Progenitor cell of endocrine pancreas (in vitro differentiated cells): ENCODE data around the gene RIBC2. TPM values are rescaled to one million over a fixed set of nuclear protein-coding genes. Genes with fewer than 3 reads are reported as not detected.

ENCODE experiments used
- DNase-seq: peaks from one replicate; pipeline ENCODE4 v3.0.0; 2021; ENCODE audit warnings: low spot score; ENCODE audit not compliant: unreplicated experiment
- H3K27ac Mint-ChIP-seq: 2 replicates; pipeline ENCODE4 v1.8.0; 2021; ENCODE audit warnings: mild to moderate bottlenecking, moderate library complexity, mixed read lengths
- H3K27me3 Mint-ChIP-seq: 2 replicates; pipeline ENCODE4 v1.8.0; 2021; ENCODE audit warnings: mixed read lengths
- H3K36me3 Mint-ChIP-seq: 2 replicates; pipeline ENCODE4 v1.8.0; 2022; ENCODE audit warnings: mixed read lengths; ENCODE audit not compliant: insufficient read depth
- H3K4me1 Mint-ChIP-seq: 2 replicates; pipeline ENCODE4 v1.8.0; 2021; ENCODE audit warnings: low read depth, mixed read lengths
- H3K4me3 Mint-ChIP-seq: 2 replicates; pipeline ENCODE4 v1.8.0; 2021; ENCODE audit warnings: low read depth, mild to moderate bottlenecking, moderate library complexity, mixed read lengths
- H3K9me3 Mint-ChIP-seq: 2 replicates; pipeline ENCODE4 v1.8.0; 2021; ENCODE audit warnings: low read depth, mixed read lengths
- total RNA-seq: library from RNA; stranded (reverse); gene quantifications from 2 replicates; pipeline ENCODE4 v1.2.1, GENCODE V29; 2021
- TF ChIP-seq, protein P1 (sequence below): fragments of 200-600 bp; sonication (generic); IDR thresholded peaks from one replicate; pipeline ENCODE4 v1.5.0; 2021; ENCODE audit warnings: antibody characterized with exemption, mild to moderate bottlenecking; ENCODE audit not compliant: unreplicated experiment

The RIBC2 gene
- total RNA-seq, 1 donor from 2014 or later: 7.0 TPM

- Mint-ChIP-seq H3K27me3 (no peaks in the 10 kb centered on the region), H3K9me3 (peaks cover 8% of the 10 kb centered on the region), H3K4me3 (no peak overlapping the region), H3K36me3 (no peaks in the 10 kb centered on the region), H3K27ac (no peak overlapping the region), H3K4me1 (peaks cover 14% of the 10 kb centered on the region)
- TF ChIP-seq, protein P1, sequence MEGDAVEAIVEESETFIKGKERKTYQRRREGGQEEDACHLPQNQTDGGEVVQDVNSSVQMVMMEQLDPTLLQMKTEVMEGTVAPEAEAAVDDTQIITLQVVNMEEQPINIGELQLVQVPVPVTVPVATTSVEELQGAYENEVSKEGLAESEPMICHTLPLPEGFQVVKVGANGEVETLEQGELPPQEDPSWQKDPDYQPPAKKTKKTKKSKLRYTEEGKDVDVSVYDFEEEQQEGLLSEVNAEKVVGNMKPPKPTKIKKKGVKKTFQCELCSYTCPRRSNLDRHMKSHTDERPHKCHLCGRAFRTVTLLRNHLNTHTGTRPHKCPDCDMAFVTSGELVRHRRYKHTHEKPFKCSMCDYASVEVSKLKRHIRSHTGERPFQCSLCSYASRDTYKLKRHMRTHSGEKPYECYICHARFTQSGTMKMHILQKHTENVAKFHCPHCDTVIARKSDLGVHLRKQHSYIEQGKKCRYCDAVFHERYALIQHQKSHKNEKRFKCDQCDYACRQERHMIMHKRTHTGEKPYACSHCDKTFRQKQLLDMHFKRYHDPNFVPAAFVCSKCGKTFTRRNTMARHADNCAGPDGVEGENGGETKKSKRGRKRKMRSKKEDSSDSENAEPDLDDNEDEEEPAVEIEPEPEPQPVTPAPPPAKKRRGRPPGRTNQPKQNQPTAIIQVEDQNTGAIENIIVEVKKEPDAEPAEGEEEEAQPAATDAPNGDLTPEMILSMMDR: no peak
- DNase-seq: no peak
These were observed 68.2 kb downstream of the RIBC2 start for GRCh38 chr22:45481661-45482060.

Other genes starting within 250 kb of the RIBC2 start
- 62.6 and 65.1 TPM in 2 replicates for gene NUP50, start 249.8 kb upstream of the RIBC2 start, total RNA-seq
- 44.1 and 45.3 TPM in 2 replicates for gene KIAA0930, start 172.8 kb upstream of the RIBC2 start, total RNA-seq
- 0.57 and 1.9 TPM in 2 replicates for gene UPK3A, start 128.7 kb upstream of the RIBC2 start, total RNA-seq
- 122 and 131 TPM in 2 replicates for gene FAM118A, start 103.8 kb upstream of the RIBC2 start, total RNA-seq
- not detected in 2 replicates for gene SMC1B, start 94 bp upstream of the RIBC2 start, total RNA-seq
- gene FBLN1, start 89.2 kb downstream of the RIBC2 start, total RNA-seq: 257 and 258 TPM in 2 replicates